Erythroblast (primary cell): ENCODE results near the gene MAN2A1.

Source experiments
- GATA1 ChIP-seq: IDR thresholded peaks from 2 replicates; pipeline ENCODE4 v1.6.1; 2011; ENCODE audit warnings: low read depth, mild to moderate bottlenecking, control low read depth, low read length, moderate library complexity
- POLR2A ChIP-seq: IDR thresholded peaks from 2 replicates; pipeline ENCODE4 v1.6.1; 2011; ENCODE audit warnings: mild to moderate bottlenecking, low read length

DNA sequence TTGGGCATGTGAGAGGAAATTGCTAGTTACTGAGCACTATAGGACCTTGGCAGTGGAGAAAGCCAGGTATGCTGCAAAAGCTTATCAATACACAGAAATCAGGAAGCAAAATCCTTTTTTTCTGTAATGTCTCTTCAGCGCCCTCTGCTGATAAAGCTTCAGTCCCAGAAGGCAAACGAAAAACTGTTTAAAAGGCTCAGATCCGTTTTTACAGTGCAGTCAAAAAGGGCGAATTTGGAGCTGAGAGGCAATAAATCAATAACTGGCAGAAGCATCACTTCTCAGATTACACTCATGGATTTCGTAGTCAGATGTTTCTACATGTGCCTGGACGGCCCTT, 1.1 kb upstream of the MAN2A1 start:
- TF ChIP-seq POLR2A (no peak), GATA1 (no peak)
